Peyer's patch (tissue), 4 donors: ENCODE measurements around the gene SORBS2.

Experiments used
- POLR2A ChIP-seq, 2 donors: fragments of 450-650 bp; IDR thresholded peaks; one replicate each; pipeline ENCODE4 v1.5.1; 2017; ENCODE audit warnings: antibody characterized with exemption in 2 of 2, mild to moderate bottlenecking in 2 of 2, moderate library complexity in 2 of 2
- TF ChIP-seq, protein P1 (sequence below), 6 experiments: fragments of 450-650 bp in 4 of 6; fragments of 200-600 bp in 2 of 6; sonication (generic) in 1 of 6; IDR thresholded peaks; one replicate each; pipeline ENCODE4 v1.5.1; 2017 to 2019; ENCODE audit warnings: antibody characterized with exemption in 6 of 6, mild to moderate bottlenecking in 3 of 6, moderate library complexity in 1 of 6

DNA sequence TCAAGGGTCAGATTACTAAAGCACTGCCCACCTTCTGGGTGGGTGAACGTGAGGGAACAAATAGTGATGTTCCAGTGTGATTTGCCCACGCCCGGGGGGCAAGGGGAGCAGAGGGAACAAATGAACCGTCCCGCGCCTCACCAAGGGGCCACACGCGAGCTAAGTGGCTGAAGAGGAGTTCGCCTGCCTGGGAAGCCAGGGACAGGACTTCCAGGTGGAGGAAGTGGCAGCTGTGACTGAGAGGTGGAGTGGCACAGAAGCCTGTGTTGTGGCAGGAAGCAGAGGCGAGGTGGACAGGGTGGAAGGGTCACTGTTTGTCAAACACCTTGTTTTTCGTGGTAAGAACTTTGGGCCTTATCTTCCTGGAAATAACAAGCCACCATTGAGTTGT lies 9.0 kb upstream of the SORBS2 start:
- TF ChIP-seq POLR2A (IDR thresholded peaks at IDR 0.05): no peak
- TF ChIP-seq, protein P1, sequence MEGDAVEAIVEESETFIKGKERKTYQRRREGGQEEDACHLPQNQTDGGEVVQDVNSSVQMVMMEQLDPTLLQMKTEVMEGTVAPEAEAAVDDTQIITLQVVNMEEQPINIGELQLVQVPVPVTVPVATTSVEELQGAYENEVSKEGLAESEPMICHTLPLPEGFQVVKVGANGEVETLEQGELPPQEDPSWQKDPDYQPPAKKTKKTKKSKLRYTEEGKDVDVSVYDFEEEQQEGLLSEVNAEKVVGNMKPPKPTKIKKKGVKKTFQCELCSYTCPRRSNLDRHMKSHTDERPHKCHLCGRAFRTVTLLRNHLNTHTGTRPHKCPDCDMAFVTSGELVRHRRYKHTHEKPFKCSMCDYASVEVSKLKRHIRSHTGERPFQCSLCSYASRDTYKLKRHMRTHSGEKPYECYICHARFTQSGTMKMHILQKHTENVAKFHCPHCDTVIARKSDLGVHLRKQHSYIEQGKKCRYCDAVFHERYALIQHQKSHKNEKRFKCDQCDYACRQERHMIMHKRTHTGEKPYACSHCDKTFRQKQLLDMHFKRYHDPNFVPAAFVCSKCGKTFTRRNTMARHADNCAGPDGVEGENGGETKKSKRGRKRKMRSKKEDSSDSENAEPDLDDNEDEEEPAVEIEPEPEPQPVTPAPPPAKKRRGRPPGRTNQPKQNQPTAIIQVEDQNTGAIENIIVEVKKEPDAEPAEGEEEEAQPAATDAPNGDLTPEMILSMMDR (IDR thresholded peaks at IDR 0.05): no peak
